HepG2 (cell line): ENCODE data around the gene DSE. TPM values are rescaled to one million over a fixed set of nuclear protein-coding genes. Genes with fewer than 3 reads are reported as not detected.

Experiments used
- ATAC-seq: fragments of 200-7000 bp; cut with Tn5 transposase; 3 replicates; pipeline ENCODE4 v1.9.1; 2020; ENCODE audit warnings: mild to moderate bottlenecking, moderate library complexity
- BruUV-seq: library from RNA; stranded (reverse); fragments of 400-500 nt; replicated peaks from 2 replicates; lab custom pipeline; 2021; lab: Mats Ljungman, UMichigan
- CTCF ChIA-PET: fragments of 300-600 bp; formaldehyde crosslinking; extraction: SDS; loops from one replicate; lab custom pipeline; 2021; ENCODE audit warnings: low total read pairs, inconsistent platforms, low intra/inter-chr PET ratio; lab: Yijun Ruan, JAX
- POLR2A ChIA-PET: fragments of 350-600 bp; sonication (Branson Sonifier 250); formaldehyde crosslinking; loops from one replicate; lab custom pipeline; 2020; ENCODE audit warnings: antibody characterized with exemption, inconsistent platforms; lab: Yijun Ruan, JAX
- DNase-seq: peaks from one replicate; pipeline ENCODE4 v3.0.0-alpha.2; 2015; ENCODE audit warnings: low spot score
- FAIRE-seq: peaks from 3 replicates; lab custom pipeline; 2011; peaks lifted over from hg19 to GRCh38; lab: Jason Lieb, UNC
- H2AFZ ChIP-seq: one replicate; pipeline ENCODE4 v1.6.1; 2011; ENCODE audit warnings: low read length, inconsistent platforms
- H3K27ac ChIP-seq: fragments of 300-600 bp; 3 replicates; pipeline ENCODE4 v1.8.0; 2011; ENCODE audit warnings: mixed run types, mild to moderate bottlenecking, mixed read lengths, low read length, inconsistent platforms; ENCODE audit not compliant: insufficient read depth; ENCODE audit errors: extremely low read length
- H3K27me3 ChIP-seq, 2 experiments: fragments of 200-600 bp in 1 of 2; 2 replicates in 1 of 2; 3 replicates in 1 of 2; pipeline versions ENCODE4 v1.6.0 to v1.8.0; 2011; ENCODE audit warnings: low read length in 2 of 2, mild to moderate bottlenecking in 2 of 2, moderate library complexity in 2 of 2, inconsistent platforms in 1 of 2; ENCODE audit not compliant: insufficient read depth in 2 of 2, control insufficient read depth in 1 of 2
- H3K36me3 ChIP-seq, 2 experiments: fragments of 200-600 bp in 1 of 2; replicated peaks in 1 of 2; 2 replicates in 1 of 2; 3 replicates in 1 of 2; pipeline versions ENCODE4 v1.5.1 to v1.8.0; 2011; ENCODE audit warnings: low read length in 2 of 2, inconsistent platforms in 1 of 2; ENCODE audit not compliant: insufficient read depth in 2 of 2, control insufficient read depth in 1 of 2
- H3K4me1 ChIP-seq: 2 replicates; pipeline ENCODE4 v1.5.1; 2012; ENCODE audit warnings: low read length, inconsistent platforms; ENCODE audit not compliant: insufficient read depth
- H3K4me2 ChIP-seq: 2 replicates; pipeline ENCODE4 v1.6.0; 2011; ENCODE audit warnings: low read depth, low read length, inconsistent platforms
- H3K4me3 ChIP-seq, 3 experiments: fragments of 200-600 bp in 1 of 3; sonication (generic), shearing (Covaris generic) in 1 of 3; replicated peaks in 1 of 3; 2 replicates each; pipeline ENCODE4 v1.5.1; 2011 to 2016; ENCODE audit warnings: low read length in 3 of 3, inconsistent platforms in 2 of 3, low read depth in 2 of 3, mild to moderate bottlenecking in 2 of 3, control low read depth in 1 of 3, mixed read lengths in 1 of 3; ENCODE audit not compliant: insufficient read depth in 1 of 3
- H3K79me2 ChIP-seq: one replicate; pipeline ENCODE4 v1.6.1; 2011; ENCODE audit warnings: low read length, inconsistent platforms; ENCODE audit not compliant: insufficient read depth
- H3K9ac ChIP-seq: 2 replicates; pipeline ENCODE4 v1.6.0; 2011; ENCODE audit warnings: mild to moderate bottlenecking, low read depth, low read length, inconsistent platforms; ENCODE audit not compliant: insufficient read depth
- H3K9me3 ChIP-seq: 2 replicates; pipeline ENCODE4 v1.5.1; 2012; ENCODE audit warnings: mild to moderate bottlenecking, low read length
- H4K20me1 ChIP-seq: 2 replicates; pipeline ENCODE4 v1.6.0; 2011; ENCODE audit warnings: inconsistent platforms, mild to moderate bottlenecking, low read length, moderate library complexity; ENCODE audit not compliant: insufficient read depth
- KLF16 ChIP-seq, 2 experiments: sonication (generic) in 1 of 2; formaldehyde crosslinking in 1 of 2; IDR thresholded peaks; 2 replicates each; pipeline versions ENCODE4 v1.6.1 to v1.8.0; 2016 to 2023; ENCODE audit warnings: missing genetic modification reagents in 2 of 2, missing compliant biosample characterization in 1 of 2
- SMAD3 ChIP-seq: sonication (generic); formaldehyde crosslinking; IDR thresholded peaks from 2 replicates; pipeline ENCODE4 v1.4.0; 2020; ENCODE audit warnings: missing genetic modification reagents
- ZNF136 ChIP-seq: sonication (generic); formaldehyde crosslinking; IDR thresholded peaks from 2 replicates; pipeline ENCODE4 v1.8.1; 2022; ENCODE audit warnings: low read depth, mild to moderate bottlenecking, moderate library complexity, missing genetic modification reagents
- ZNF781 ChIP-seq: sonication (generic); formaldehyde crosslinking; IDR thresholded peaks from 2 replicates; pipeline ENCODE4 v1.5.1; 2020; ENCODE audit warnings: borderline replicate concordance, mild to moderate bottlenecking, missing genetic modification reagents; ENCODE audit errors: not compliant biosample characterization
- WGBS: methylation state at CpG from one replicate; pipeline ENCODE4 v1.1.6; 2017; ENCODE audit warnings: low lambda C conversion rate; 5-methylcytosine and 5-hydroxymethylcytosine counted together
- in situ Hi-C: cut with HindIII; loops from 2 replicates; pipeline ENCODE4 v1.10.0; 2017; ENCODE audit warnings: low pct_unique_long_range_greater_than_20kb; ENCODE audit not compliant: extremely low pct_ligation_motif_present
- intact Hi-C: fragments of 100-400 bp; cut with micrococcal nuclease; formaldehyde crosslinking; loops from one replicate; pipeline ENCODE4 v1.10.0; 2022; ENCODE audit not compliant: unreplicated experiment
- polyA plus RNA-seq, 8 experiments: library from polyadenylated mRNA; depleted of rRNA in 3 of 8; stranded (reverse) in 7 of 8; unstranded in 1 of 8; fragments of >200 nt; fragmentation: Illumina TruSeq in 4 of 8; extraction: Trizol in 4 of 8; gene quantifications; 2 replicates each; pipeline versions ENCODE4 v1.2.1 to v1.2.3, GENCODE V29; 2011 to 2016; ENCODE audit warnings: low read depth in 4 of 8, missing spikeins in 1 of 8, mixed read lengths in 1 of 8; ENCODE audit not compliant: insufficient read depth in 1 of 8
- total RNA-seq, 5 experiments: library from RNA; depleted of rRNA; stranded (reverse); fragments of >200 nt; fragmentation: Illumina TruSeq; extraction: Trizol; gene quantifications; 2 replicates each; pipeline ENCODE4 v1.2.3, GENCODE V29; 2016; ENCODE audit warnings: low read depth in 1 of 5
- TF ChIP-seq, protein P1 (sequence below): IDR thresholded peaks from 2 replicates; pipeline ENCODE4 v1.6.1; 2016; ENCODE audit warnings: low read depth, missing genetic modification reagents, missing compliant biosample characterization
- TF ChIP-seq, protein P2 (sequence below): sonication (generic); formaldehyde crosslinking; IDR thresholded peaks from 2 replicates; pipeline ENCODE4 v1.8.0; 2023; ENCODE audit warnings: mild to moderate bottlenecking, missing genetic modification reagents

The DSE gene
- total and polyA plus RNA-seq, 2 of the 13 experiments (the other 11 are each of a cell fraction or from before 2014, with no cell fraction given), result 2.6 to 4.6 TPM

DNA sequence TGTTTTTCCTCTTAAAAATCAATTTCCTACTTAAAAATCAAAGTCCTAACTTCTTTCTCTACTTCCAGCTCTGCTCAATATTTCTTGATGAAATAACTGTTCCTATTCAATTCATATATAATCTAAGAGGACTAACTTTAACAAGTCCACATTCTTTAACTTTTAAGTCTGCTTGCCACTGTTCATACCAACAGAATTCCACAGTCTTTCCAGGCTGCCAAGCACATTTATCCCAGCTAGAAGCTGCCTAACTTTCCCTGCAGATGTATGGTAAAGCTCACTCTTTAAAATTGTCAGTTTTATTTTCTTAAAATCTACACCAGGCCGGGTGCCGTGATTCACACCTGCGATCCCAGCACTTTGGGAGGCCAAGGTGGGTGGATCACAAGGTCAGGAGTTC, 102.0 kb downstream of the DSE start (continued):
- TF ChIP-seq, protein P1, sequence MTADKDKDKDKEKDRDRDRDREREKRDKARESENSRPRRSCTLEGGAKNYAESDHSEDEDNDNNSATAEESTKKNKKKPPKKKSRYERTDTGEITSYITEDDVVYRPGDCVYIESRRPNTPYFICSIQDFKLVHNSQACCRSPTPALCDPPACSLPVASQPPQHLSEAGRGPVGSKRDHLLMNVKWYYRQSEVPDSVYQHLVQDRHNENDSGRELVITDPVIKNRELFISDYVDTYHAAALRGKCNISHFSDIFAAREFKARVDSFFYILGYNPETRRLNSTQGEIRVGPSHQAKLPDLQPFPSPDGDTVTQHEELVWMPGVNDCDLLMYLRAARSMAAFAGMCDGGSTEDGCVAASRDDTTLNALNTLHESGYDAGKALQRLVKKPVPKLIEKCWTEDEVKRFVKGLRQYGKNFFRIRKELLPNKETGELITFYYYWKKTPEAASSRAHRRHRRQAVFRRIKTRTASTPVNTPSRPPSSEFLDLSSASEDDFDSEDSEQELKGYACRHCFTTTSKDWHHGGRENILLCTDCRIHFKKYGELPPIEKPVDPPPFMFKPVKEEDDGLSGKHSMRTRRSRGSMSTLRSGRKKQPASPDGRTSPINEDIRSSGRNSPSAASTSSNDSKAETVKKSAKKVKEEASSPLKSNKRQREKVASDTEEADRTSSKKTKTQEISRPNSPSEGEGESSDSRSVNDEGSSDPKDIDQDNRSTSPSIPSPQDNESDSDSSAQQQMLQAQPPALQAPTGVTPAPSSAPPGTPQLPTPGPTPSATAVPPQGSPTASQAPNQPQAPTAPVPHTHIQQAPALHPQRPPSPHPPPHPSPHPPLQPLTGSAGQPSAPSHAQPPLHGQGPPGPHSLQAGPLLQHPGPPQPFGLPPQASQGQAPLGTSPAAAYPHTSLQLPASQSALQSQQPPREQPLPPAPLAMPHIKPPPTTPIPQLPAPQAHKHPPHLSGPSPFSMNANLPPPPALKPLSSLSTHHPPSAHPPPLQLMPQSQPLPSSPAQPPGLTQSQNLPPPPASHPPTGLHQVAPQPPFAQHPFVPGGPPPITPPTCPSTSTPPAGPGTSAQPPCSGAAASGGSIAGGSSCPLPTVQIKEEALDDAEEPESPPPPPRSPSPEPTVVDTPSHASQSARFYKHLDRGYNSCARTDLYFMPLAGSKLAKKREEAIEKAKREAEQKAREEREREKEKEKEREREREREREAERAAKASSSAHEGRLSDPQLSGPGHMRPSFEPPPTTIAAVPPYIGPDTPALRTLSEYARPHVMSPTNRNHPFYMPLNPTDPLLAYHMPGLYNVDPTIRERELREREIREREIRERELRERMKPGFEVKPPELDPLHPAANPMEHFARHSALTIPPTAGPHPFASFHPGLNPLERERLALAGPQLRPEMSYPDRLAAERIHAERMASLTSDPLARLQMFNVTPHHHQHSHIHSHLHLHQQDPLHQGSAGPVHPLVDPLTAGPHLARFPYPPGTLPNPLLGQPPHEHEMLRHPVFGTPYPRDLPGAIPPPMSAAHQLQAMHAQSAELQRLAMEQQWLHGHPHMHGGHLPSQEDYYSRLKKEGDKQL, result no peak
- TF ChIP-seq ZNF136 (CRISPR knock-in tag), result no peak

DNA sequence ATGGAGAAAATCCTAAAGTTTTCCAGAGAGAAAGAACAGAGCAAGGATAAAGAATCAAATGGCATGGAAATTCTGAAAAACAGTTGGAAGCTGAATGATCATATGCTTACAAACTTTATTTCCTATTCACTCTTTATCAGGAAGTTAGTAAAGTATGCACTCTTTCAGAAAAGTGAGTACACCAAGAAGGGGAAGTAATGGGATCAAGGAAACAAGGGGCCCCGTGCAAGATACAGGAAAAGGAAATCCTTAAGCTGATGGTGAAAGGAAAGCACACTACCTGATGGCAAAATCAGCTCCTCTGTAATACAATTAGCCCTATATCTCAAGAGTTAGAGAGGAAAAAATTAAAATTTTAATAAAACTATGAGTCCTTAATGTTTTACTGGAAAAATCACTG, 104.4 kb downstream of the DSE start:
- CTCF ChIA-PET, result no interaction called here
- FAIRE-seq (no peak), DNase-seq (no peak), ATAC-seq (no peak)
- H4K20me1 ChIP-seq, result no peaks in the 10 kb centered on the region
- no peak overlapping the region for H2AFZ ChIP-seq
- no peaks in the 10 kb centered on the region for H3K27me3 ChIP-seq
- H3K4me2 ChIP-seq, result no peak overlapping the region
- H3K4me3 ChIP-seq, result no peak overlapping the region
- H3K79me2 ChIP-seq, result no peaks in the 10 kb centered on the region
- intact Hi-C loops, result no loop called here
- H3K4me1 ChIP-seq, result peaks cover 9% of the 10 kb centered on the region
- in situ Hi-C loops, result no loop called here
- no peak overlapping the region for H3K27ac ChIP-seq
- H3K9ac ChIP-seq, result no peak overlapping the region
- no TSS peak for BruUV-seq
- POLR2A ChIA-PET, result no interaction called here
- H3K9me3 ChIP-seq, result no peaks in the 10 kb centered on the region
- TF ChIP-seq, protein P2, sequence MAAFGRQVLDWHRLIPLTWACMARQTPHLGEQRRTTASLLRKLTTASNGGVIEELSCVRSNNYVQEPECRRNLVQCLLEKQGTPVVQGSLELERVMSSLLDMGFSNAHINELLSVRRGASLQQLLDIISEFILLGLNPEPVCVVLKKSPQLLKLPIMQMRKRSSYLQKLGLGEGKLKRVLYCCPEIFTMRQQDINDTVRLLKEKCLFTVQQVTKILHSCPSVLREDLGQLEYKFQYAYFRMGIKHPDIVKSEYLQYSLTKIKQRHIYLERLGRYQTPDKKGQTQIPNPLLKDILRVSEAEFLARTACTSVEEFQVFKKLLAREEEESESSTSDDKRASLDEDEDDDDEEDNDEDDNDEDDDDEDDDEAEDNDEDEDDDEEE (CRISPR knock-in tag), result no peak
- TF ChIP-seq SMAD3 (CRISPR knock-in tag) (no peak), ZNF781 (CRISPR knock-in tag) (no peak), KLF16 (CRISPR knock-in tag; IDR thresholded peaks at IDR 0.05) (no peak)
- TF ChIP-seq, all 625 proteins: peak for 0
- 11% methylated on average over 1 of the region's 1 CpG for WGBS
- no peaks in the 10 kb centered on the region for H3K36me3 ChIP-seq
